Frontal cortex (tissue), 4 donors: ENCODE data around the gene PCDHGA6. TPM values are rescaled to one million over a fixed set of nuclear protein-coding genes. Genes with fewer than 3 reads are reported as not detected.
"Not testable (repeated sequence)": the region's sequence is repeated elsewhere in the genome, so short reads cannot be mapped to it uniquely, and the experiment has no call there.

Source experiments
- DNase-seq, 2 donors: peaks; one replicate each; pipeline ENCODE4 v3.0.0; 2012; ENCODE audit warnings: low spot score in 2 of 2
- FAIRE-seq: peaks from 2 replicates; lab custom pipeline; 2012; peaks lifted over from hg19 to GRCh38; lab: Jason Lieb, UNC
- total RNA-seq: library from RNA; depleted of rRNA; stranded (reverse); fragments of >200 nt; gene quantifications from one replicate; pipeline ENCODE4 v1.2.3, GENCODE V29; 2014
- donor health status: control.
- donor health status: control.
- donor health status: control.

The PCDHGA6 gene
- total RNA-seq = 9.0 TPM

DNA sequence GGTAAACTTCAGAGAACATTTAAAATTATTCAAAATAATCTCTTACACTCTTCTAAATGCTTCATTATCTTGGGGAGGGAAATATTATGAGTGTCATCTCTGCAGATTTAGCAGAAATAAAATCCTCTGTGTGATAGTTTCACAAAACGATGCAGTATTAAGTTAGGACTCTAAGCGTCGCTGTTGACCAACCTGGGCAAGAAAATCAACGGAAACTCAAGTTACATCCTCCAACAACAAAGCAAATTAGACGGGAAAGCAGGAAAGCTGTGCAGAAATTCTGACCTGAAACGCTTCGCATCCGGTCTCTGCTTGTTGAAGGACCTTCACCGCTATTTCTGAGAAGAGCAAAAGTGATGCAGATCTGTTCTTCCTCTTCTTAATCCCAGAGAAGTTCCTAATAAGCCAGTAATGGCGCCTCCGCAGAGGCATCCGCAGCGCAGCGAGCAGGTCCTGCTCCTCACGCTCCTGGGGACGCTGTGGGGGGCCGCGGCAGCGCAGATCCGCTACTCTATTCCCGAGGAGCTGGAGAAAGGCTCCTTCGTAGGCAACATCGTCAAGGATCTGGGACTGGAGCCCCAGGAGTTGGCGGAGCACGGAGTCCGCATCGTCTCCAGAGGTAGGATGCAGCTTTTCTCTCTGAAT, at the start of gene PCDHGA6:
Gene PCDHGA6 (plus strand): TSS at position 219 of the 645 bp plus-strand sequence. CDS start 193 bp downstream, at position 412.
- no peak for DNase-seq
- FAIRE-seq = no peak

DNA sequence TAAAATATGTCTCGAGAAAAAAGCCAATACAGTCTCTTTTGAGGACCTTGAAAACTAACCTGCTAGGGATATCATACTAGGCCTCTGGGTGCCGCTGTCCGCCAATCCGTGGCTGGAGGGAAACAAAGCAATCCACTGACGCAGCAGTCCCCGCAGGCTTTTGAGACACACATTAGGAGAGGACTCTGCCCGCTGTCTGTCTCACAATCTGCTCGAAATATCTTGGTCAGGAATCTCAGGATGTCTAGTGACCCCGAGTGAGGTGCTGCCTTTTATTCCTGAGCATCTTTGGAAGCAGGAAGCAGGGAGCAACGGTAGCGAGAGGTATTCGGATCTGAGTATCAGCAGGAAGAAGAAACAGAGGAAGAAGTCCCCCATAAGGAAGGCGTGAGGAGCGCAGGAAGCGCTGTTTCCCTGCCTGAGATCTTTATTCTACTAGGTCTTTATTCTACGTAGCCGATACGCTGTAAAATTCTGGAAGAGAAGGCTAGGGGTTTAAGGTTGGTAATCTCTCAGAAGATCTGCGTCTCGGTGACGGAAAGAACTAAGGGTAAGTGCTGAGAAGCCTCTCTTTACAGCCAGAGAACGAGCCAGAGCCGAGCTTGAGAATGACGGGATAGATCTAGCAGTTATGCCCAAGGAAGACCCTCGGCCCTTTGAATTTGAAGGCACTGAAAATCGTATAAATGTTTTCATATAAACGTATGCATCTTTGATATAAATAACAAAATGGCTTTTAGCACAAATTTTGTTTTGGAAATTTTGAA, 47.4 kb upstream of the PCDHGA6 start:
- FAIRE-seq = no peak
- peak in 1 of 2 donors; percentile 54 for DNase-seq

DNA sequence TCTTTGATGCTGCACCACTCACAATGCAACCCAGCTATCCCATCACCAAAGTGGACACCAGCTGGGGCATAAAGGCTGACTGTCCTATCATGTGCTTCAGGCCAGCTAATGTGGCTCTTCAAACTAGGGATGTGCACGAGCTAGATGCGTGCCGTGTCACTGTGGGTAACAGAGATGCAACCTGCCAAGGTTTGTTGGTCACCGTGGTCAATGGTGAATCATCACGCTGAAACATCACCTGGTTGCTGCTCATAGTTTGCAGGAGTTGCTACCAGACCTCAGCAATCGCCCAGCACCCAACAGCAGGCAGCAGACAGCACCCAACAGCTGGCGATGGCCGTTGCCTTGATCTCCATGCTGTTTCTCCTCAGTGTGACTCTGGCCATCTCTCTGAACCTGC, 45.5 kb upstream of the PCDHGA6 start:
- DNase-seq = no peak
- FAIRE-seq = no peak

DNA sequence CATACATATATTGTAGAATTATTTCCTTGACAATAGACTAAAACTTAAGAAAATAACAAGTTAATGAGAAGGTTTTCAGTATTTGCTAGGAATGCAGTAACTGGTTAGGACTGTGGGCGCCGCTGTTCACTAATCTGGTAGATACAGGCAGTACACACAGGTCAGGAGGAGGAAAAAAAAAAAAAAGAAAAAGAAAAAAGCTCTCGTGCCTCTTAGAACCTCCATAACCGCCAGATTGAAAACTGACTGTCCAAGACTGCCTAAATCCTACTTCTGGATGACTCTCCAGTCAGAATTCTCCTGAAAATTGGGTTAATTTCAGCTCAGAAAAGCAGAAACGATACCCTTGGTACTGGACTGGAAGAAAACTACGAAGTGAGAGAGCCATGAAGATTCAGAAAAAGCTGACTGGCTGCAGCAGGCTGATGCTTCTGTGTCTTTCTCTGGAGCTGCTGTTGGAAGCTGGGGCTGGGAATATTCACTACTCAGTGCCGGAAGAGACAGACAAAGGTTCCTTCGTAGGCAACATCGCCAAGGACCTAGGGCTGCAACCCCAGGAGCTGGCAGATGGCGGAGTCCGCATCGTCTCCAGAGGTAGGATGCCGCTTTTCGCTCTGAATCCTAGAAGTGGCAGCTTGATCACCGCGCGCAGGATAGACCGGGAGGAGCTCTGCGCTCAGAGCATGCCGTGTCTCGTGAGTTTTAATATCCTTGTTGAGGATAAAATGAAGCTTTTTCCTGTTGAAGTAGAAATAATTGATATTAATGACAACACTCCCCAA, 43.2 kb upstream of the PCDHGA6 start, which contains the start of gene PCDHGA1:
Gene PCDHGA1 (plus strand): TSS at position 216 of the 782 bp plus-strand sequence.
- no peak for DNase-seq
- no peak for FAIRE-seq

DNA sequence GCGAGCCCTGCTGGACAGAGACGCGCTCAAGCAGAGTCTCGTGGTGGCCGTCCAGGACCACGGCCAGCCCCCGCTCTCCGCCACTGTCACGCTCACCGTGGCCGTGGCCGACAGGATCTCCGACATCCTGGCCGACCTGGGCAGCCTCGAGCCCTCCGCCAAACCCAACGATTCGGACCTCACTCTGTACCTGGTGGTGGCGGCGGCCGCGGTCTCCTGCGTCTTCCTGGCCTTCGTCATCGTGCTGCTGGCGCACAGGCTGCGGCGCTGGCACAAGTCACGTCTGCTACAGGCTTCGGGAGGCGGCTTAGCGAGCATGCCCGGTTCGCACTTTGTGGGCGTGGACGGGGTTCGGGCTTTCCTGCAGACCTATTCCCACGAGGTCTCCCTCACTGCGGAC, 41.1 kb upstream of the PCDHGA6 start:
- not testable (repeated sequence) for FAIRE-seq, DNase-seq

DNA sequence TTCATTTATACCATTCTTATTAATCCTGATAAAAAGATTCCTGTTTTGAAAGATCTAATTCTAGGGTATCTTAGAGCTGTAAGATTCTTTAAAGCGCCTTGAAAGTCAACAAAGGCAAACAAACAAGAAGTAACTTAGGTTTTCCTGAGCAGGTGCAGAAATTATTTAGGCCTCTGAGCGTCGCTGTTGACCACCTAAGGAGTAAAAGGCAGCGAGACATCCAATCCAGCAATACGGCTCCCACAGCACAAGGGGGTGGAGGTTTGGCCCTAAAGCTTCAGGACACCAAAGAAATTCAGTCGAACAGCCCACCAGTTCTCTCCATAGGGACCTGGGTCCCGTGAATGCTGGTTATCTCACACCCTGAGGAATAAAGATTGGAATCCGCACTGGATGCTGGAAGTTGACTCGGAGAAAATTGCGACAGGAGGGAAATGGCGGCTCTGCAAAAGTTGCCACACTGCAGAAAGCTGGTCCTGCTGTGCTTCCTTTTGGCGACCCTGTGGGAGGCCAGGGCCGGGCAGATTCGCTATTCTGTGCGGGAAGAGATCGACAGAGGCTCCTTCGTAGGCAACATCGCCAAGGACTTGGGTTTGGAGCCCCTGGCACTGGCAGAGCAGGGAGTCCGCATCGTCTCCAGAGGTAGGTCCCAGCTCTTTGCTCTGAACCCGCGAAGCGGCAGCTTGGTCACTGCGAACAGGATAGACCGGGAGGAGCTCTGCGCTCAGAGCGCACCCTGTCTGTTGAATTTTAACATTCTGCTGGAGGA, 35.0 kb upstream of the PCDHGA6 start, which contains the start of gene PCDHGA2:
Gene PCDHGA2 (plus strand): TSS at position 223 of the 769 bp plus-strand sequence.
- DNase-seq = no peak
- FAIRE-seq = no peak

DNA sequence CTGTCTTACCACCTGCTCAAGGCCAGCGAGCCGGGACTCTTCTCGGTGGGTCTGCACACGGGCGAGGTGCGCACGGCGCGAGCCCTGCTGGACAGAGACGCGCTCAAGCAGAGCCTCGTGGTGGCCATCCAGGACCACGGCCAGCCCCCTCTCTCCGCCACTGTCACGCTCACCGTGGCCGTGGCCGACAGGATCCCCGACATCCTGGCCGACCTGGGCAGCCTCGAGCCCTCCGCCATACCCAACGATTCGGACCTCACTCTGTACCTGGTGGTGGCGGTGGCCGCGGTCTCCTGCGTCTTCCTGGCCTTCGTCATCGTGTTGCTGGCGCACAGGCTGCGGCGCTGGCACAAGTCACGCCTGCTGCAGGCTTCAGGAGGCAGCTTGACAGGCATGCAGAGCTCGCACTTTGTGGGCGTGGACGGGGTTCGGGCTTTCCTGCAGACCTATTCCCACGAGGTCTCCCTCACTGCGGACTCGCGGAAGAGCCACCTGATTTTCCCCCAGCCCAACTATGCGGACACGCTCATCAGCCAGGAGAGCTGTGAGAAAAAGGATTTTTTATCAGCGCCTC, 32.8 kb upstream of the PCDHGA6 start:
- not testable (repeated sequence) for FAIRE-seq, DNase-seq

DNA sequence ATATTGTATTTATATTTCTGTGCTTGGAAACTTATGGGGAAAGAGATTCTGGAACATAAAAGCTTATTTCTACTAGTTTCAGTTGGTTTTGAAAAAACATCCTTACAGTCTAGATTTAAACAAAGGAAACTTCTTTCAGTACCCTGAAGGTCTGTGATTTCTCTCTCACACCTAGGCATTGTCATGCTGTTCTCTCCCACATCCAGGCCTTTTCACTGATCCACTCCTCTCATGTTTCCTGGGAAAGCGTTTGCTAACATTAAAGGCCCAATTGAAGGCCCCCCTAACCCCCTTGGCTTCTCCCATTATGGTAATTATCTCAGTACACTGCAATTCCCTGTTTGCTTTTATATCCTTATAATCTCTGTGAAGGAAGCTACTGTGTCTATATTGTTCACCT, 30.9 kb upstream of the PCDHGA6 start:
- DNase-seq = no peak
- FAIRE-seq = no peak

DNA sequence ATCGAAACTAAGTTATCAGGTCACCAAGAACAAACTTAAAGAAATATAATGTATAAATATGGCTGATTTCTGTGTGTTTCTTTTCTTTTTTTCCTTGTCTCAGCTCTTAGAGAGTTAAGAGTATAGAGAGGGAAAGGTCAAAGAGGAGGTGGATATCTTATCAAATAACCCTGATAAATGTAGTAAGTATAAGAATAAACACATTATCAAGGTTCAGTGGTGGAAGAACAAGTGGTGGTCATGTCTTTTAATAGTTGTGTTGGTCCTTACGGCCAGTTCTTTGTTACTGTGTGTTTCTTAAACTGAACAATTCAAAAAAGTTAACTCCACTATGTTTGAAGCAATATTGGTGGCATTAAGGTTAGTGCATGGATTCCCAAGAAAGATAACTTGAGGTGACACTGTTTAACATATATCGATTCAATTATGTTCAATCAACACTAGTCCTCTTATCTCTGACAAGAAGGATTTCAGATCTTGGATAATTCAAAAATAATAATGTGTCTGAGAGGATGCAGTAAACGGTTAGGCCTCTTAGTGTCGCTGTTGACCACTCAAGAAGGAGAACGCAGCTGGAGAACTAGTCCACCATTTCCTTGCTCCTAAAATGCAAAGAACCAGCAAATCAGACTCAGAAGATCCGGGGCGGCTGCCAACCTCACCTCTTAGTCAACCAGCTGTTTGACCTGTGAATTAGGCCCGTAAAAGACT, 30.3 kb upstream of the PCDHGA6 start, which contains the start of gene PCDHGA3:
Gene PCDHGA3 (plus strand): TSS at position 588 of the 711 bp plus-strand sequence. CDS start 205 bp downstream, outside the sequence.
- no peak for DNase-seq
- FAIRE-seq = no peak

DNA sequence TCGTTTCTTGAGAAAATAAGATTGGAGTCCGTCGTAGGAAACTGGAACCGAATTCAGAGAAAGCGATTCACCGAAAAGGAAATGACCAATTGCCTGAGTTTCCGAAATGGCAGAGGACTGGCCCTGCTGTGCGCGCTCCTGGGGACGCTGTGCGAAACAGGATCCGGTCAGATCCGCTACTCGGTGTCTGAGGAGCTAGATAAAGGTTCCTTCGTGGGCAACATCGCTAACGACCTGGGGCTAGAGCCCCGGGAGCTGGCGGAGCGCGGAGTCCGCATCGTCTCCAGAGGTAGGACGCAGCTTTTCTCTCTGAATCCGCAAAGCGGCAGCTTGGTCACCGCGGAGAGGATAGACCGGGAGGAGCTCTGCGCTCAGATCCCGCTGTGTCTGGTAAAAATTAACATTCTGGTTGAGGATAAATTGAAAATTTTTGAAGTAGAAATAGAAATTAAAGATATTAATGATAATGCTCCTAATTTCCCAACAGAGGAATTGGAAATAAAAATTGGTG, 29.7 kb upstream of the PCDHGA6 start:
- DNase-seq (no peak), FAIRE-seq (no peak)

DNA sequence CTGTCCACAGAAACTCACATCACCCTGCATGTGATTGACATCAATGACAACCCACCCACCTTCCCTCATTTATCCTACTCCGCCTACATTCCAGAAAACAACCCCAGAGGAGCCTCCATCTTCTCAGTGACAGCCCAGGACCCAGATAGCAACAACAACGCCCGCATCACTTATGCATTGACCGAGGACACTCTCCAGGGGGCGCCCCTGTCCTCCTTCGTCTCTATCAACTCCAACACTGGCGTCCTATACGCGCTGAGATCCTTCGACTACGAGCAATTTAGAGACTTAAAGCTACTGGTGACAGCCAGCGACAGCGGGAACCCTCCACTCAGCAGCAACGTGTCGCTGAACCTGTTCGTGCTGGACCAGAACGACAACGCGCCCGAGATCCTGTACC, 28.4 kb upstream of the PCDHGA6 start:
- no peak for DNase-seq
- FAIRE-seq = no peak

DNA sequence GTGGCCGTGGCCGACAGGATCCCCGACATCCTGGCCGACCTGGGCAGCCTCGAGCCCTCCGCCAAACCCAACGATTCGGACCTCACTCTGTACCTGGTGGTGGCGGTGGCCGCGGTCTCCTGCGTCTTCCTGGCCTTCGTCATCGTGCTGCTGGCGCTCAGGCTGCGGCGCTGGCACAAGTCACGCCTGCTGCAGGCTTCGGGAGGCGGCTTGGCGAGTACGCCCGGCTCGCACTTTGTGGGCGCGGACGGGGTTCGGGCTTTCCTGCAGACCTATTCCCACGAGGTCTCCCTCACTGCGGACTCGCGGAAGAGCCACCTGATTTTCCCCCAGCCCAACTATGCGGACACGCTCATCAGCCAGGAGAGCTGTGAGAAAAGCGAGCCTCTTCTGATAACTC, 27.7 kb upstream of the PCDHGA6 start:
- not testable (repeated sequence) for FAIRE-seq, DNase-seq

DNA sequence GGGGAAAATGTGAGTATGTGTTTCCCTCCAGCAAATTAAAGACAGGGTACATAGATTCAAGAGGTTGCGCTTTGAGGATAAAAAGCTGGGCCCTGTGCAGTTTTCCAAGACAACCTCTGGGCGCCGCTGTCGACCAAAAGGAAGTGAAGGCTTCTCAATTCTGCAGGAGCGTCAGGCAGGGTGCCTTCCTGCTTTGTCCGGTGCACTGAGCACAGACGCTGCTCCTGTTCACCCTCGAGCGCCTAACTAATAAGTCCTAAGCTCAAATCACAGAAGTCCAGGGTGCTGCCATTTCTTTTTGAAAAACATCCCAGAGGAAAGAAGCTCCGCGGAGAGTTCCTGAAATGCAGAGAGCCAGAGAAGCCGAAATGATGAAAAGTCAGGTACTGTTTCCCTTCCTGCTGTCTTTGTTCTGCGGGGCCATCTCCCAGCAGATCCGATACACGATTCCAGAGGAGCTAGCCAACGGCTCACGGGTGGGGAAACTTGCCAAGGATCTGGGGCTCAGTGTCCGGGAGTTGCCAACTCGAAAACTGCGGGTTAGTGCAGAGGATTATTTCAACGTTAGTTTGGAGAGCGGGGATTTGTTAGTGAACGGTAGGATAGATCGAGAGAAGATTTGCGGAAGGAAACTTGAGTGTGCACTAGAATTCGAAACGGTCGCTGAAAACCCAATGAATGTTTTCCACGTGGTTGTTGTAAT, 23.6 kb upstream of the PCDHGA6 start, which contains the start of gene PCDHGB1:
Gene PCDHGB1 (plus strand): TSS at position 183 of the 703 bp plus-strand sequence. CDS start 162 bp downstream, at position 345.
- DNase-seq (peak in 1 of 2 donors; percentile 58), FAIRE-seq (no peak)

DNA sequence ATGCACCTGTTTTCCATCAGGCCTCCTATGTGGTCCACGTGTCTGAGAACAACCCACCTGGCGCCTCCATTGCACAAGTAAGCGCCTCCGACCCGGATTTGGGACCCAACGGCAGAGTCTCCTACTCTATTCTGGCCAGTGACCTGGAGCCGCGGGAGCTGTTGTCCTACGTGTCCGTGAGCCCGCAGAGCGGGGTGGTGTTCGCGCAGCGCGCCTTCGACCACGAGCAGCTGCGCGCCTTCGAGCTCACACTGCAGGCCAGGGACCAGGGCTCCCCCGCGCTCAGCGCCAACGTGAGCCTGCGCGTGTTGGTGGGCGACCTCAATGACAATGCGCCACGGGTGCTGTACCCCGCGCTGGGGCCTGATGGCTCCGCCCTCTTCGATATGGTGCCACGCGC, 22.1 kb upstream of the PCDHGA6 start:
- no peak for DNase-seq
- FAIRE-seq = no peak

DNA sequence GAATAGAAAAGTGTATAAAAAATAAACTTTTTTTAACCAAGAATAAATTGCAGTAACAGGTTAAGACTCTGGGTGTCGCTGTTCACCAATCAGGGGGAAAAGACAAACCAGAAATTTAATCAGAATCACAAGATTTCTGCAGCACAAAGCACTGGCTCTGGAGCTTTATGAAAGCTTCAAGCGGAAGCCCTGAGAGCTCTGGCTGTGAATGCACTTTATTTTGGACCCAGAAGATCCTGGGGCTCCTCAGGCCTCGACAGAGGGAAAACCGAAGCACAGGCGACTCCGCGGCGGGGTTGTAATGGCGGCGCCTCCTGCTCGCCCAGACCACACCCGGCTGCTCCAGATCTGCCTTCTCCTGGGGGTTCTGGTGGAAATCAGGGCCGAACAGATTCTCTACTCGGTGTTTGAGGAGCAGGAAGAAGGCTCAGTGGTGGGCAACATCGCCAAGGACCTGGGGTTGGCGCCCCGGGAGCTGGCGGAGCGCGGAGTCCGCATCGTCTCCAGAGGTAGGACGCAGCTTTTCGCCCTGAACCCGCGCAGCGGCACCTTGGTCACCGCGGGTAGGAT, 18.7 kb upstream of the PCDHGA6 start, which contains the start of gene PCDHGA4:
Gene PCDHGA4 (plus strand): TSS at position 122 of the 570 bp plus-strand sequence. CDS start 87 bp downstream, at position 209.
- no peak for DNase-seq
- FAIRE-seq = no peak

DNA sequence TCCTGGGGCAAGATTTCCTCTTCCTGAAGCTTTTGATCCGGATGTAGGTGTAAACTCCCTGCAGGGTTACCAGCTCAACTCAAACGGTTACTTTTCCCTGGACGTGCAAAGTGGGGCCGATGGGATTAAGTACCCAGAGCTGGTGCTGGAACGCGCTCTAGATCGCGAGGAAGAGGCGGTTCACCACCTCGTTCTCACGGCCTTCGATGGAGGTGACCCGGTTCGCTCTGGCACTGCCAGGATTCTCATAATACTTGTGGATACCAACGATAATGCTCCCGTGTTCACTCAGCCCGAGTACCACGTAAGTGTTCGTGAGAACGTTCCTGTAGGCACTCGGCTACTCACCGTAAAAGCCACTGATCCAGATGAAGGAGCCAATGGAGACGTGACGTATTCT, 18.1 kb upstream of the PCDHGA6 start:
- no peak for DNase-seq
- no peak for FAIRE-seq

DNA sequence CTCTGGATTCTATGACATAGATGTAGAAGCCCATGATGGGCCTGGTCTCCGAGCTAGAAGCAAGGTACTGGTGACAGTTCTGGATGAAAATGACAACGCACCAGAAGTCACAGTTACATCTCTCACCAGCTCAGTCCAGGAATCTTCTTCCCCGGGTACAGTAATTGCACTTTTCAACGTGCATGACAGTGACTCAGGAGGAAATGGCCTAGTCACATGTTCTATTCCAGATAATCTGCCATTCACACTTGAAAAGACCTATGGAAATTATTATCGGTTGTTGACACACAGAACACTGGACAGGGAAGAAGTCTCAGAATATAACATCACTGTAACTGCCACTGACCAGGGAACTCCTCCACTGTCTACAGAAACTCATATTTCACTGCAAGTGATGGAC, 17.6 kb upstream of the PCDHGA6 start:
- DNase-seq (no peak), FAIRE-seq (no peak)
